Measurements from ENCODE around the gene NPR3.

- no peak for TF ChIP-seq MAX (IDR thresholded peaks at IDR 0.05; ENCODE audit: insufficient read depth, insufficient read length)
- no peak for TF ChIP-seq EZH2 (IDR thresholded peaks at IDR 0.05; ENCODE audit: borderline replicate concordance, low read depth, low read length, severe bottlenecking)
- TF ChIP-seq FOS (IDR thresholded peaks at IDR 0.05; ENCODE audit: borderline replicate concordance, insufficient read depth, low read length): no peak
- TF ChIP-seq CTCF (IDR thresholded peaks at IDR 0.05; ENCODE audit: extremely low read depth in 1 of 2, insufficient read depth in 1 of 2, low read depth in 1 of 2, low read length in 2 of 2): no peak
- no peak for TF ChIP-seq POLR2A (IDR thresholded peaks at IDR 0.05; ENCODE audit: low read depth, low read length)
Measured at GRCh38 chr5:32839106-32839505, 128.0 kb downstream of the NPR3 start.

Data from endothelial cell of umbilical vein (primary cell).